Endothelial cell of umbilical vein (primary cell): ENCODE results near the gene COBLL1.

Experiments used
- CTCF ChIP-seq, 2 donors: IDR thresholded peaks; 1 replicate in 1 of 2; 2 replicates in 1 of 2; pipeline ENCODE4 v1.5.1; 2011; ENCODE audit warnings: low read length in 2 of 2, mild to moderate bottlenecking in 2 of 2, moderate library complexity in 2 of 2, control low read depth in 1 of 2, inconsistent platforms in 1 of 2, low read depth in 1 of 2; ENCODE audit not compliant: insufficient read depth in 1 of 2; ENCODE audit errors: extremely low read depth in 1 of 2
- EZH2 ChIP-seq: IDR thresholded peaks from 2 replicates; pipeline ENCODE4 v1.6.1; 2012; ENCODE audit warnings: borderline replicate concordance, low read depth, mild to moderate bottlenecking, moderate library complexity, low read length, inconsistent platforms; ENCODE audit not compliant: severe bottlenecking
- JUN ChIP-seq: IDR thresholded peaks from 2 replicates; pipeline ENCODE4 v1.6.1; 2011; ENCODE audit warnings: borderline replicate concordance, low read depth; ENCODE audit not compliant: insufficient read length, insufficient read depth
- MAX ChIP-seq: IDR thresholded peaks from 2 replicates; pipeline ENCODE4 v1.6.1; 2011; ENCODE audit not compliant: insufficient read depth, insufficient read length
- MYC ChIP-seq: IDR thresholded peaks from one replicate; pipeline ENCODE4 v1.6.1; 2011; ENCODE audit warnings: mild to moderate bottlenecking, low read depth, low read length
- POLR2A ChIP-seq: IDR thresholded peaks from 2 replicates; pipeline ENCODE4 v1.6.1; 2012; ENCODE audit warnings: low read depth, mild to moderate bottlenecking, control low read depth, low read length
- POLR2AphosphoS5 ChIP-seq: IDR thresholded peaks from 2 replicates; pipeline ENCODE4 v1.6.1; 2012; ENCODE audit warnings: low read depth, mild to moderate bottlenecking, control low read depth, low read length, moderate library complexity; ENCODE audit not compliant: insufficient read depth

GRCh38 chr2:164745012-164745797, 96.4 kb downstream of the COBLL1 start:
- no peak for TF ChIP-seq POLR2AphosphoS5
- TF ChIP-seq CTCF (IDR thresholded peaks at IDR 0.05; ENCODE audit: extremely low read depth in 1 of 2, insufficient read depth in 1 of 2, low read depth in 1 of 2, low read length in 2 of 2), result no peak
- no peak for TF ChIP-seq POLR2A
- no peak for TF ChIP-seq MYC
- no peak for TF ChIP-seq EZH2
- TF ChIP-seq MAX, result no peak
- TF ChIP-seq JUN, result no peak
